Liver (tissue), 3 donors: ENCODE measurements around the gene XRRA1.

Experiments used
- CTCF ChIP-seq: fragments of 150-350 bp; IDR thresholded peaks from 2 replicates; pipeline ENCODE4 v1.5.1; 2017; ENCODE audit warnings: improper control_type of control experiment, low read depth, low read length; ENCODE audit not compliant: missing input control
- FOXA1 ChIP-seq: IDR thresholded peaks from 2 replicates; pipeline ENCODE4 v1.6.1; 2016; ENCODE audit warnings: antibody characterized with exemption
- MAX ChIP-seq: IDR thresholded peaks from 2 replicates; pipeline ENCODE4 v1.6.1; 2016; ENCODE audit warnings: antibody characterized with exemption
- TAF1 ChIP-seq: conservative IDR thresholded peaks from 2 replicates; pipeline ENCODE4 v1.6.1; 2016; ENCODE audit warnings: antibody characterized with exemption, mild to moderate bottlenecking
- donor health status: healthy.
- donor health status: healthy.

- TF ChIP-seq CTCF (no peak), FOXA1 (no peak), MAX (no peak), TAF1 (no peak)
Observed at GRCh38 chr11:74936087-74936486, 12.8 kb downstream of the XRRA1 start.
